ENCODE measurements around the gene SGCA. TPM values are rescaled to one million over a fixed set of nuclear protein-coding genes. Genes with fewer than 3 reads are reported as not detected.

Gene SGCA
- total and polyA plus RNA-seq, 2 of the 8 experiments (the other 6 are each of a cell fraction or from before 2014, with no cell fraction given) = 0.12 TPM; not detected in 1

GRCh38 chr17:50196036-50196435 lies 30.2 kb downstream of the SGCA start:
- no peak overlapping the region for H3K4me2 ChIP-seq (ENCODE audit: insufficient read depth in 1 of 2, low read depth in 2 of 2, low read length in 2 of 2)
- no peak overlapping the region for H2BK15ac ChIP-seq (ENCODE audit: low read length)
- H3K79me1 ChIP-seq (ENCODE audit: low read depth, low read length) = no peaks in the 10 kb centered on the region
- DNase-seq (ENCODE audit: low read depth in 1 of 2, low spot score in 2 of 2) = no peak
- ChIA-PET CTCF (ENCODE audit: partially characterized antibody) (interaction anchor here (1.0 to 5.8 kb wide), 16 partner anchors 9 to 116 kb away, joined by 3 to 103 read pairs (median 10); partner anchors contain the start of gene TMEM92), POLR2A (ENCODE audit: partially characterized antibody) (no interaction called here)
- peaks cover 11 to 49% (median 41%) of the 10 kb centered on the region in 4 experiments for H3K36me3 ChIP-seq (ENCODE audit: control insufficient read depth in 2 of 4, insufficient read depth in 4 of 4, low read length in 3 of 4)
- H3K4ac ChIP-seq (replicated peaks; ENCODE audit: insufficient read length, low read depth, low read length) = no peak overlapping the region
- peaks cover 0 to 2% (median 0%) of the 10 kb centered on the region in 4 experiments; a peak in 1 of 7 replicates for H3K4me1 ChIP-seq (replicated peaks in 1 of 4; ENCODE audit: control insufficient read depth in 3 of 4, insufficient read depth in 4 of 4, low read length in 3 of 4)
- no peaks in the 10 kb centered on the region for H3K9me3 ChIP-seq (ENCODE audit: insufficient read depth in 2 of 2, low read depth in 1 of 2, low read length in 1 of 2)
- no peak for FAIRE-seq
- 78% methylated on average over 4 of the region's 5 CpGs; no CpG with 5 or more reads in 1 of the 2 experiments for WGBS, 2 experiments (ENCODE audit: extremely low coverage in 1 of 2, insufficient coverage in 1 of 2, insufficient read length in 1 of 2, insufficient replicate concordance in 2 of 2, low coverage in 1 of 2, low lambda C conversion rate in 2 of 2, missing lambda C conversion rate in 1 of 2)
- H2AK5ac ChIP-seq (ENCODE audit: low read depth, low read length) = no peak overlapping the region
- no peak overlapping the region for H2BK5ac ChIP-seq (ENCODE audit: low read depth, low read length)
- no peak overlapping the region for H2BK12ac ChIP-seq (ENCODE audit: low read depth, low read length)
- H3K14ac ChIP-seq (ENCODE audit: insufficient read length) = no peak overlapping the region
- no peak overlapping the region for H3K9ac ChIP-seq (replicated peaks in 1 of 4; ENCODE audit: extremely low read depth in 1 of 4, low read depth in 3 of 4, low read length in 3 of 4)
- no peak overlapping the region for H2BK120ac ChIP-seq (replicated peaks; ENCODE audit: low read depth, low read length)
- no peak overlapping the region for H3K27ac ChIP-seq (ENCODE audit: low read depth, low read length)
- H3K18ac ChIP-seq (ENCODE audit: extremely low read depth, low read length) = no peak overlapping the region
- H3K23ac ChIP-seq (ENCODE audit: insufficient read length) = no peak overlapping the region
- peaks cover 0 to 3% (median 2%) of the 10 kb centered on the region in 4 experiments; a peak in 5 of 7 replicates for H3K27me3 ChIP-seq (replicated peaks in 1 of 4; ENCODE audit: control insufficient read depth in 3 of 4, extremely low read depth in 1 of 4, insufficient read depth in 3 of 4, low read length in 3 of 4)
- no peak overlapping the region for H4K5ac ChIP-seq (ENCODE audit: insufficient read length, low read depth, low read length)
- no peak overlapping the region for H3K56ac ChIP-seq (replicated peaks; ENCODE audit: insufficient read length, low read depth, low read length)
- H2AFZ ChIP-seq (ENCODE audit: low read length) = no peak overlapping the region
- no peaks in the 10 kb centered on the region for H3K79me2 ChIP-seq (ENCODE audit: control insufficient read depth in 1 of 2, insufficient read depth in 2 of 2, low read length in 2 of 2)
- no peak overlapping the region for H3K4me3 ChIP-seq (ENCODE audit: extremely low read depth in 1 of 4, insufficient read depth in 2 of 4, low read depth in 3 of 4, low read length in 4 of 4)
- H3K23me2 ChIP-seq (ENCODE audit: low read depth, low read length) = peaks cover 8% of the 10 kb centered on the region; the same call in 1 of the 2 replicates
- peaks cover 0 to 4% of the 10 kb centered on the region in 2 experiments for H4K20me1 ChIP-seq (replicated peaks in 1 of 2; ENCODE audit: control insufficient read depth in 1 of 2, insufficient read depth in 2 of 2, low read length in 2 of 2)
- no peak overlapping the region for H4K8ac ChIP-seq (ENCODE audit: extremely low read depth, insufficient read depth, low read length)
- TF ChIP-seq RNF2 (IDR thresholded peaks at IDR 0.05; ENCODE audit: borderline replicate concordance, low read depth, low read length, missing control alignments, poor library complexity, severe bottlenecking) (no peak), RBBP5 (IDR thresholded peaks at IDR 0.05; ENCODE audit: borderline replicate concordance, low read depth, low read length) (no peak), EZH2 (IDR thresholded peaks at IDR 0.05; ENCODE audit: low read depth, low read length, severe bottlenecking) (no peak), CEBPB (IDR thresholded peaks at IDR 0.05; ENCODE audit: low read depth, low read length) (no peak), JUN (IDR thresholded peaks at IDR 0.05; ENCODE audit: low read depth, low read length) (no peak), CBX8 (IDR thresholded peaks at IDR 0.05; ENCODE audit: borderline replicate concordance, low read depth, low read length) (no peak), MAFK (IDR thresholded peaks at IDR 0.05; ENCODE audit: low read depth, low read length) (no peak), SIX5 (IDR thresholded peaks at IDR 0.05; ENCODE audit: low read depth, low read length) (no peak)
- H4K91ac ChIP-seq (replicated peaks; ENCODE audit: insufficient read length, low read length) = no peak overlapping the region
- no peak overlapping the region for H2BK20ac ChIP-seq (ENCODE audit: low read length)
